Chondrocyte (in vitro differentiated cells): ENCODE results near the gene ACER3. TPM values are rescaled to one million over a fixed set of nuclear protein-coding genes. Genes with fewer than 3 reads are reported as not detected.
"Not testable (repeated sequence)": the region's sequence is repeated elsewhere in the genome, so short reads cannot be mapped to it uniquely, and the experiment has no call there.

Experiments
- DNase-seq: peaks from one replicate; pipeline ENCODE4 v3.0.0; 2021; ENCODE audit warnings: mixed read lengths, low spot score
- H3K27ac Mint-ChIP-seq: one replicate; pipeline ENCODE4 v1.8.0; 2021; ENCODE audit warnings: mild to moderate bottlenecking, moderate library complexity, mixed read lengths; ENCODE audit not compliant: unreplicated experiment
- H3K27me3 Mint-ChIP-seq: 2 replicates; pipeline ENCODE4 v1.8.0; 2021; ENCODE audit warnings: low read depth, mixed read lengths
- H3K36me3 Mint-ChIP-seq: 2 replicates; pipeline ENCODE4 v1.8.0; 2021; ENCODE audit warnings: low read depth, mixed read lengths
- H3K4me1 Mint-ChIP-seq: 2 replicates; pipeline ENCODE4 v1.8.0; 2021; ENCODE audit warnings: low read depth, mild to moderate bottlenecking, mixed read lengths
- H3K4me3 Mint-ChIP-seq: one replicate; pipeline ENCODE4 v1.8.0; 2021; ENCODE audit warnings: mild to moderate bottlenecking, moderate library complexity, mixed read lengths; ENCODE audit not compliant: unreplicated experiment
- H3K9me3 Mint-ChIP-seq: 2 replicates; pipeline ENCODE4 v1.8.0; 2021; ENCODE audit warnings: low read depth, mixed read lengths
- total RNA-seq: library from RNA; stranded (reverse); gene quantifications from 3 replicates; pipeline ENCODE4 v1.2.1, GENCODE V29; 2021
- TF ChIP-seq, protein P1 (sequence below): fragments of 200-600 bp; sonication (generic); IDR thresholded peaks from 2 replicates; pipeline ENCODE4 v1.5.0; 2021; ENCODE audit warnings: antibody characterized with exemption, mild to moderate bottlenecking, moderate library complexity

The ACER3 gene
- total RNA-seq, 1 donor from 2014 or later: 17.9 TPM

DNA sequence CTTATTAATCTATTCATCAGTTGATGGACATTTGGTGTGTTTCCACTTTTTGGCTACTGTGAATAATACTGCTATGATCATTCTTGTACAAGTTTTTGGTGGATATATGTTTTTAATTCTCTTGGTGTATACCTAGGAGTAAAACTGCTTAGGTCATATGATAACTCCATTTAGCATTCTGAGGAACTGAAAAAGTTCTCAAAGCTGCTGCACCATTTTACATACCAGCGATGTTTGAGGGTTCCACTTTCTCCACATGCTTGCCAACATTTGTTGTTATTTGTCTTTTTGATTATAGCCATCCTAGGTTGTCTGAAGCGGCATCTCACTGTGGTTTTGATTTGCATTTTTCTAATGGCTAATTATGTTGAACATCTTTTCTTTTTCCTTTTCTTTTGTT lies 4.1 kb upstream of the ACER3 start:
- H3K36me3 Mint-ChIP-seq: no peaks in the 10 kb centered on the region
- TF ChIP-seq, protein P1, sequence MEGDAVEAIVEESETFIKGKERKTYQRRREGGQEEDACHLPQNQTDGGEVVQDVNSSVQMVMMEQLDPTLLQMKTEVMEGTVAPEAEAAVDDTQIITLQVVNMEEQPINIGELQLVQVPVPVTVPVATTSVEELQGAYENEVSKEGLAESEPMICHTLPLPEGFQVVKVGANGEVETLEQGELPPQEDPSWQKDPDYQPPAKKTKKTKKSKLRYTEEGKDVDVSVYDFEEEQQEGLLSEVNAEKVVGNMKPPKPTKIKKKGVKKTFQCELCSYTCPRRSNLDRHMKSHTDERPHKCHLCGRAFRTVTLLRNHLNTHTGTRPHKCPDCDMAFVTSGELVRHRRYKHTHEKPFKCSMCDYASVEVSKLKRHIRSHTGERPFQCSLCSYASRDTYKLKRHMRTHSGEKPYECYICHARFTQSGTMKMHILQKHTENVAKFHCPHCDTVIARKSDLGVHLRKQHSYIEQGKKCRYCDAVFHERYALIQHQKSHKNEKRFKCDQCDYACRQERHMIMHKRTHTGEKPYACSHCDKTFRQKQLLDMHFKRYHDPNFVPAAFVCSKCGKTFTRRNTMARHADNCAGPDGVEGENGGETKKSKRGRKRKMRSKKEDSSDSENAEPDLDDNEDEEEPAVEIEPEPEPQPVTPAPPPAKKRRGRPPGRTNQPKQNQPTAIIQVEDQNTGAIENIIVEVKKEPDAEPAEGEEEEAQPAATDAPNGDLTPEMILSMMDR: no peak
- H3K4me1 Mint-ChIP-seq: peaks cover 4% of the 10 kb centered on the region
- H3K27ac Mint-ChIP-seq: no peak overlapping the region
- no peaks in the 10 kb centered on the region for H3K27me3 Mint-ChIP-seq
- H3K4me3 Mint-ChIP-seq: no peak overlapping the region
- no peak for DNase-seq
- H3K9me3 Mint-ChIP-seq: no peaks in the 10 kb centered on the region

DNA sequence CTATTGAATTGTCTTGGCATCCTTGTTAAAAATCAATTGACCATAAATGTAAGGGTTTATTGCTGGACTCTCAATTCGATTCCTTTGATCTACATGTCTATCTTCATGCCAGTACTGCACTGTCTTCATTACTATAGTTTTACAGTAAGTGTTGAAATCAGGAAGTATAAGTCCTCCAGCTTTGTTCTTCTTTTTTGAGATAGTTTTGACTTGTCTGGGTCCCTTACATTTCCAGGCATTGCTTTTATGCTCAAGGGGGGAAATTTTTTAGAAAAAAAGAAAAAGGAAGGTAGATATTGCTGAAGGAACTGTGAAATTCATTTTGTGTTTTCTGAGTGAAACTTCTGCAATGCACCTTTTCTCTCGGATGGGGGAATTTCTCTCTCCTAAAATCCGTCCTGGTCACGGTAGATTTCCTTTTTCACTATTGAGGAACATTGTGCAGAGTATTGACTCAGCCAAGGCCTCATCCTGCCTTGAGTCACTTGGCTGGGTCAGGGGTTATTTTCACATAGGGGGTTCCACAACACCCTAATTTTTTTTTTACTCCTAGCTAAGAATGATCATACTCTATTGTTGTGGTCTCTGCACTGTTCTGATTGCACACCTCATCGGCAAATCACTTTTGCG lies 2.8 kb upstream of the ACER3 start:
- Mint-ChIP-seq H3K27ac (no peak overlapping the region), H3K9me3 (no peaks in the 10 kb centered on the region), H3K4me3 (no peak overlapping the region), H3K36me3 (no peaks in the 10 kb centered on the region), H3K4me1 (peaks cover 10% of the 10 kb centered on the region), H3K27me3 (no peaks in the 10 kb centered on the region)
- TF ChIP-seq, protein P1: no peak
- DNase-seq: no peak

DNA sequence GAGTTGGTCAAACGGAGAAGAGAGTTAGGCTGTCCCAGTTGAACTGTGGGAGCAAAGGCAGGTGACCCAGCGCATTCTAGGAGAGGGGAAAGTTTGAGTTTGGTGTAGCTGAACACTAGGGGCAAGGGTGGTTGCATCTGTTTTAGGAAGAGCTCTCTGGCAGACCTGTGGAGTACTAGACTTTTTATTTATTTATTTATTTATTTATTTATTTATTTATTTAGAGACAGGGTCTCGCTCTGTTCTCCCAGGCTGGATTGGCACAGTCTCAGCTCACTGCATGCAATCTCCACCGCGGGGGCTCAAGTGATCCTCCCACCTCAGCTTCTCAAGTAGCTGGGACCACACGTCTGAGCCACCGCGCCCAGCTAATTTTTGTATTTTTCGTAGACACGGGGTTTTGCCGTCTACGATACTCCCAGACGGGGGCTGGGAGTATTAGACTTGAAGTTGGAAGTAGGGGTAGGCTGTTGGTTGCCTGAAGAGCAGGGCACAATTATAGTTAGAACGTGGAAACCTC lies 950 bp upstream of the ACER3 start:
- TF ChIP-seq, protein P1: no peak
- Mint-ChIP-seq H3K4me3 (no peak overlapping the region), H3K9me3 (no peaks in the 10 kb centered on the region), H3K27ac (no peak overlapping the region), H3K27me3 (no peaks in the 10 kb centered on the region), H3K36me3 (no peaks in the 10 kb centered on the region), H3K4me1 (peaks cover 12% of the 10 kb centered on the region)
- DNase-seq: no peak

DNA sequence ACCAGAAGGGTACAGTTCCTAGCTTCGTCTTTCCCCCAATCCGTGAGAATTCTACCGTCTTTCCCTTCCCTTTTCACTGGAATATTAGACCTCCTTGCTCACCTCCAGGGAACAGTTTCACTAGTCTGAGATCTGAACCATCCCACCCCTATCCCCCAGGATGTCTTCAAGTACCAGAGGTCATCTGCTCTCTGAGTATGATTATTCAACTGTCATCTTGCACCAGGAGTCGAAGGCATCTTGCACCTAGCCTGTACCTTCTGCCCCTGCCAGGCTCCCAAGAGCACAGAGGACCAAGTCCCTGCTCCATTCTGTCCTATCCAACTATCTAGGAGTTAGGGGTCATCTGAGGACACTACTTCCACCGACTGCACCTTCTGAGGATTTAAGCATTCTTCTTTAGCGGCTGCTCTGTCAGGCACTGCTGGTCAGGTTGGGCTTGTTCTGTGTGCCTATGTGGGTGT lies 804 bp downstream of the ACER3 start:
- TF ChIP-seq, protein P1: no peak
- Mint-ChIP-seq H3K4me1 (peaks cover 12% of the 10 kb centered on the region), H3K4me3 (peak overlapping the region; percentile 89), H3K36me3 (peaks cover 2% of the 10 kb centered on the region), H3K27me3 (no peaks in the 10 kb centered on the region), H3K9me3 (no peaks in the 10 kb centered on the region), H3K27ac (peak overlapping the region; percentile 89)
- DNase-seq: no peak

DNA sequence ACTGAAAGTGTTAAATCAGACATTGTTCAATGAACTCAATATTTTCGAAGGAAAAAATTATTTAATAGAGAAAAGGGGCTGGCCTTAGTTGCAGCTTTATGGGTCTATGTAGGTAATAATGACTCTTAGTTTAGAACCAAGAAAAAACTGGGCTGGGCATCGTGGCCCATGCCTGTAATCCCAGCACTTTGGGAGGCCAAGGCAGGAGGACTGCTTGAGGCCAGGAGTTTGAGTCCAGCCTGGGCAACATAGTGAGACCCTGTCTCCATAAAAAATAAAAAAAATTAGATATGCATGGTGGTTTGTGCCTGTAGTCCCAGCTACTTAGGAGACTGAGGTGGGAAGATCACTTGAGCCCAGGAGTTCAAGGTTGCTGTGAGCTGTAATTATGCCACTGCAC lies 2.1 kb downstream of the ACER3 start:
- H3K27ac Mint-ChIP-seq, H3K27me3 Mint-ChIP-seq, DNase-seq, H3K36me3 Mint-ChIP-seq, H3K9me3 Mint-ChIP-seq, H3K4me3 Mint-ChIP-seq: not testable (repeated sequence)
- peaks cover 12% of the 10 kb centered on the region for H3K4me1 Mint-ChIP-seq
